ENCODE measurements around the gene NEFH. TPM values are rescaled to one million over a fixed set of nuclear protein-coding genes. Genes with fewer than 3 reads are reported as not detected.
A peak's percentile ranks its signal among the peaks of the same experiment; 100 is the strongest.

Gene NEFH, protein sequence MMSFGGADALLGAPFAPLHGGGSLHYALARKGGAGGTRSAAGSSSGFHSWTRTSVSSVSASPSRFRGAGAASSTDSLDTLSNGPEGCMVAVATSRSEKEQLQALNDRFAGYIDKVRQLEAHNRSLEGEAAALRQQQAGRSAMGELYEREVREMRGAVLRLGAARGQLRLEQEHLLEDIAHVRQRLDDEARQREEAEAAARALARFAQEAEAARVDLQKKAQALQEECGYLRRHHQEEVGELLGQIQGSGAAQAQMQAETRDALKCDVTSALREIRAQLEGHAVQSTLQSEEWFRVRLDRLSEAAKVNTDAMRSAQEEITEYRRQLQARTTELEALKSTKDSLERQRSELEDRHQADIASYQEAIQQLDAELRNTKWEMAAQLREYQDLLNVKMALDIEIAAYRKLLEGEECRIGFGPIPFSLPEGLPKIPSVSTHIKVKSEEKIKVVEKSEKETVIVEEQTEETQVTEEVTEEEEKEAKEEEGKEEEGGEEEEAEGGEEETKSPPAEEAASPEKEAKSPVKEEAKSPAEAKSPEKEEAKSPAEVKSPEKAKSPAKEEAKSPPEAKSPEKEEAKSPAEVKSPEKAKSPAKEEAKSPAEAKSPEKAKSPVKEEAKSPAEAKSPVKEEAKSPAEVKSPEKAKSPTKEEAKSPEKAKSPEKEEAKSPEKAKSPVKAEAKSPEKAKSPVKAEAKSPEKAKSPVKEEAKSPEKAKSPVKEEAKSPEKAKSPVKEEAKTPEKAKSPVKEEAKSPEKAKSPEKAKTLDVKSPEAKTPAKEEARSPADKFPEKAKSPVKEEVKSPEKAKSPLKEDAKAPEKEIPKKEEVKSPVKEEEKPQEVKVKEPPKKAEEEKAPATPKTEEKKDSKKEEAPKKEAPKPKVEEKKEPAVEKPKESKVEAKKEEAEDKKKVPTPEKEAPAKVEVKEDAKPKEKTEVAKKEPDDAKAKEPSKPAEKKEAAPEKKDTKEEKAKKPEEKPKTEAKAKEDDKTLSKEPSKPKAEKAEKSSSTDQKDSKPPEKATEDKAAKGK
- total RNA-seq (0.09 and 1.5 TPM in 2 replicates), polyA plus RNA-seq (0.33 and 0.59 TPM in 2 replicates), polyA minus RNA-seq (0.70 and 0.74 TPM in 2 replicates), Bru-seq, nascent RNA (not detected), BruChase-seq, experiment 1, labeled RNA remaining after a 6-hour chase (percentile 32 among the genes with signal in this experiment), BruChase-seq, experiment 2, labeled RNA remaining after a 2-hour chase (percentile 28 among the genes with signal in this experiment)
- 1.6 and 2.2 TPM in 2 replicates for polyA plus RNA-seq (2011; cell fraction: cytosol; rRNA removed)
- polyA plus RNA-seq (2011; cell fraction: nucleus; rRNA removed) = 0.84 and 1.4 TPM in 2 replicates
- 2.6 and 3.0 TPM in 2 replicates for polyA plus RNA-seq (2012)
- not detected for polyA minus RNA-seq (2011; cell fraction: cytosol; rRNA and poly(A)+ RNA removed)
- 0.24 and 0.34 TPM in 2 replicates for polyA minus RNA-seq (2011; cell fraction: nucleus; rRNA and poly(A)+ RNA removed)
- long read RNA-seq, transcript NEFH-201 (4 exons, 3,783 nt) = major isoform, 5 of 5 reads
- long read RNA-seq, partial matches to known transcripts = 0 of 5 reads
- long read RNA-seq, other reads (novel, unspliced or antisense) = 0 of 5 reads

DNA sequence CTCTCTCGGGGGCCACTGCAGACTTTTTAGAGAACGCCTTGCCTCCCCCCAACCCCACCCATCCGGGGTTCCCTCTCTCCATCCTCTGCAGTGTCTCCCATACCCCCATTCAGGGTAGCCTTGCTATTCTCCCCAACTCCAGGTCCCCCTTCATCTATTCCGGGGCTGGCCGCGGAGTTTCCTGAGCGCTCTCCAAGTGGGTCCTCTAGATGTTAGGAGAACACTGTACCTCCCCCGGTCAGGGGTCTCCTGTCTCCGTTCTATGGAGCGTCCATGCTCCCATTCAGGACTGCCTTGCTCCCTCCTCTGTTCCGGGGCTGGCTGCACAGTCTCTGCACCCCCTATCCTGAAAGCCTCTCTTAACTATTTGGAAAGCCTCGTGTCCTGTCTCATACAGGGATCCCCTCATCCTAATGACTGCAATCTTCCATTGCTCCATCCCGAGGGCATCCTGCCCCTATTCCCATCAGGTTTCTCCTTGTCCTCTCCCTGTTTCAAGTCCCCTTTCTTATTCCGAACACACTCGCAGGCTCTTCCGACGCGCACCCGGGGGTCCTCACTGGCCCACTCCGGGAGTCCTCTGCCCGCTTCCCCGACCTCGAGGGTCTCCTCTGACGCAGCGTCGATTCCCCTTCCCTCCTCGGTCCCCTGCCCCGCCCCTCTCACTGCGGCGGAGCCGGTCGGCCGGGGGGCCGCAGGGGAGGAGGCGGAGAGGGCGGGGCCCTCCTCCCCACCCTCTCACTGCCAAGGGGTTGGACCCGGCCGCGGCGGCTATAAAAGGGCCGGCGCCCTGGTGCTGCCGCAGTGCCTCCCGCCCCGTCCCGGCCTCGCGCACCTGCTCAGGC lies at the start of gene NEFH:
Gene NEFH, plus strand, starts transcription at position 802 of the 845 bp plus-strand sequence. CDS start 45 bp downstream, outside the sequence.
- intact Hi-C loops (cut with micrococcal nuclease) (loop anchor here (10.0 kb wide), 1 partner anchor 235 kb away; no protein-coding TSS in a partner anchor), dilution Hi-C loops (cut with MboI; ENCODE audit: extremely low pct_ligation_motif_present, low sequenced_read_pairs) (no loop called here)
- Histone ChIP-seq H3K4me1 (ENCODE audit: control insufficient read depth, extremely low read depth, insufficient read depth, low read length) (peaks cover 5% of the 10 kb centered on the region), H2AFZ (ENCODE audit: low read depth, low read length) (peak within 1 kb of the TSS; percentile 48), H4K20me1 (replicated peaks; ENCODE audit: control insufficient read depth, extremely low read depth, insufficient read depth, low read length) (no peaks in the 10 kb centered on the region), H3K4me3 (replicated peaks in 1 of 3; ENCODE audit: insufficient read depth in 1 of 3, low read depth in 1 of 3, low read length in 3 of 3) (no peak within 1 kb of the TSS), H3K9ac (replicated peaks; ENCODE audit: extremely low read depth, insufficient read depth, low read length) (no peak within 1 kb of the TSS), H3K79me2 (ENCODE audit: control insufficient read depth, insufficient read depth, low read length) (no peaks in the 10 kb centered on the region), H3K4me2 (ENCODE audit: insufficient read depth, low read length) (peak within 1 kb of the TSS; percentile 41), H3K36me3 (ENCODE audit: control insufficient read depth in 2 of 2, extremely low read depth in 1 of 2, insufficient read depth in 2 of 2, low read length in 2 of 2) (no peaks in the 10 kb centered on the region), H3K27me3 (ENCODE audit: control insufficient read depth in 2 of 2, insufficient read depth in 2 of 2, low read length in 2 of 2) (peaks cover 48% of the 10 kb centered on the region in 2 experiments), H3K9me1 (replicated peaks; ENCODE audit: control insufficient read depth, extremely low read depth, insufficient read depth, low read length) (no peaks in the 10 kb centered on the region), H3K9me3 (replicated peaks; ENCODE audit: control insufficient read depth, insufficient read depth, low read length) (no peaks in the 10 kb centered on the region), H3K27ac (ENCODE audit: insufficient read depth, low read depth, low read length) (no peak within 1 kb of the TSS)
- no peak for DNase-seq (ENCODE audit: low read depth, low spot score)
- no peak for TF ChIP-seq EZH2 (IDR thresholded peaks at IDR 0.05; ENCODE audit: borderline replicate concordance, low read depth, low read length, severe bottlenecking)
- TF ChIP-seq, protein P1, sequence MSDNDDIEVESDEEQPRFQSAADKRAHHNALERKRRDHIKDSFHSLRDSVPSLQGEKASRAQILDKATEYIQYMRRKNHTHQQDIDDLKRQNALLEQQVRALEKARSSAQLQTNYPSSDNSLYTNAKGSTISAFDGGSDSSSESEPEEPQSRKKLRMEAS (IDR thresholded peaks at IDR 0.05; ENCODE audit: insufficient read depth, insufficient read length) = no peak
- no peak for TF ChIP-seq JUN (IDR thresholded peaks at IDR 0.05; ENCODE audit: borderline replicate concordance, insufficient read depth, insufficient read length, low read depth)
- no peak for TF ChIP-seq FOS (IDR thresholded peaks at IDR 0.05; ENCODE audit: borderline replicate concordance, insufficient read depth, low read length)
- no peak for TF ChIP-seq MYC (IDR thresholded peaks at IDR 0.05; ENCODE audit: low read depth, low read length)
- TF ChIP-seq, protein P2, sequence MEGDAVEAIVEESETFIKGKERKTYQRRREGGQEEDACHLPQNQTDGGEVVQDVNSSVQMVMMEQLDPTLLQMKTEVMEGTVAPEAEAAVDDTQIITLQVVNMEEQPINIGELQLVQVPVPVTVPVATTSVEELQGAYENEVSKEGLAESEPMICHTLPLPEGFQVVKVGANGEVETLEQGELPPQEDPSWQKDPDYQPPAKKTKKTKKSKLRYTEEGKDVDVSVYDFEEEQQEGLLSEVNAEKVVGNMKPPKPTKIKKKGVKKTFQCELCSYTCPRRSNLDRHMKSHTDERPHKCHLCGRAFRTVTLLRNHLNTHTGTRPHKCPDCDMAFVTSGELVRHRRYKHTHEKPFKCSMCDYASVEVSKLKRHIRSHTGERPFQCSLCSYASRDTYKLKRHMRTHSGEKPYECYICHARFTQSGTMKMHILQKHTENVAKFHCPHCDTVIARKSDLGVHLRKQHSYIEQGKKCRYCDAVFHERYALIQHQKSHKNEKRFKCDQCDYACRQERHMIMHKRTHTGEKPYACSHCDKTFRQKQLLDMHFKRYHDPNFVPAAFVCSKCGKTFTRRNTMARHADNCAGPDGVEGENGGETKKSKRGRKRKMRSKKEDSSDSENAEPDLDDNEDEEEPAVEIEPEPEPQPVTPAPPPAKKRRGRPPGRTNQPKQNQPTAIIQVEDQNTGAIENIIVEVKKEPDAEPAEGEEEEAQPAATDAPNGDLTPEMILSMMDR (IDR thresholded peaks at IDR 0.05; ENCODE audit: extremely low read depth in 1 of 2, insufficient read depth in 1 of 2, low read depth in 1 of 2, low read length in 2 of 2) = no peak
- TF ChIP-seq GATA2 (IDR thresholded peaks at IDR 0.05; ENCODE audit: insufficient read depth, insufficient read length, low read depth, low read length) = no peak
- TF ChIP-seq POLR2A (IDR thresholded peaks at IDR 0.05; ENCODE audit: low read depth, low read length) = no peak
- no peak for TF ChIP-seq POLR2AphosphoS5 (IDR thresholded peaks at IDR 0.05; ENCODE audit: insufficient read depth, low read depth, low read length)
- ChIA-PET CTCF (interaction anchor here (1.3 kb wide), 1 partner anchor 8 kb away, joined by 6 read pairs; no protein-coding TSS in a partner anchor), POLR2A (no interaction called here)
- no TSS peak for BruUV-seq (replicated peaks)
- no peak for FAIRE-seq
